ENCODE measurements around the gene SLC16A12.

SLC16A12 gene, protein sequence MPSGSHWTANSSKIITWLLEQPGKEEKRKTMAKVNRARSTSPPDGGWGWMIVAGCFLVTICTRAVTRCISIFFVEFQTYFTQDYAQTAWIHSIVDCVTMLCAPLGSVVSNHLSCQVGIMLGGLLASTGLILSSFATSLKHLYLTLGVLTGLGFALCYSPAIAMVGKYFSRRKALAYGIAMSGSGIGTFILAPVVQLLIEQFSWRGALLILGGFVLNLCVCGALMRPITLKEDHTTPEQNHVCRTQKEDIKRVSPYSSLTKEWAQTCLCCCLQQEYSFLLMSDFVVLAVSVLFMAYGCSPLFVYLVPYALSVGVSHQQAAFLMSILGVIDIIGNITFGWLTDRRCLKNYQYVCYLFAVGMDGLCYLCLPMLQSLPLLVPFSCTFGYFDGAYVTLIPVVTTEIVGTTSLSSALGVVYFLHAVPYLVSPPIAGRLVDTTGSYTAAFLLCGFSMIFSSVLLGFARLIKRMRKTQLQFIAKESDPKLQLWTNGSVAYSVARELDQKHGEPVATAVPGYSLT

DNA sequence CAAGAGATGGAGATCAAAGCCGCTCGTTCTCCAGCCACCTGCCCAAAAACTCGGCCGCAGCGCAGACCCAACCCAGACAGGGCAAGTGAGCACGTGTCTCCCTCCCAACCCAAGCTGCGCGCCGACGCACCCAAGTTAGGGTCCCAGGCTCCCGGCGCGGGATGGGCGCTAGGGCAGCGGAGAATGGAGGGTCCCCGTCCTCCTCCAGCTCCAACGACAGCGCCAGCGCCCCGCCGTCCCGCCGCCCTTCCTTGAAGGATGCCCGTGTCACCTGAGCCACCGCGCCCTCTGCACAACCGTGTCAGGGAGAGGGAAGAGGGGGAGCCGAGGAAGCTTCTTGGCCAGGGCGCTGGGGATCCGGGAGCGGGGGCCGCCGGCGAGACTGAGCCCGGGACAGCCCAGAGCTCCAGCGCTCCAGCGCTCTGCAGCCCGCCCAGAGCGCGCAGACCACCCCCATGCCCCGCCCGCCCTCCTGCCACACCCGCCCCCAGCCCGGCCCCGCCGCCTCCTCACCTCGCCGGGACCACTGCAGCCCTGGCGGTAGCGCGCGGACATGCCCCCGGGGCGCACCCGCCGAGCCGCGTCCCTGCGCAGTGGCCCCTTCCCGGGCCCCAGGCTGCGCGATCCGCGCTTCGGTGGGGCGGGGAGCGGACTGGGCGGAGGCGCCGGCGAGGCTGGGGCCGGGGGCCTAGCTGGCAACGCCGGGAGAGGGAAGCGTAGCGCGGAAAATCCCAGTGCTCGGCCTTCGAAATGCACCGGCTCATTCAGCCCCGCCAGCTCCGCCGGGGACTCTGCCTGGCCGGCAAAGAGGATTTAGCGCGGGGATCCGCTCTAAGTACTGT, at the start of gene SLC16A12:
TSS of gene SLC16A12 (minus strand) at position 424 of the 842 bp plus-strand sequence. CDS start 73,016 bp downstream, outside the sequence.
- DNase-seq: no peak

DNA sequence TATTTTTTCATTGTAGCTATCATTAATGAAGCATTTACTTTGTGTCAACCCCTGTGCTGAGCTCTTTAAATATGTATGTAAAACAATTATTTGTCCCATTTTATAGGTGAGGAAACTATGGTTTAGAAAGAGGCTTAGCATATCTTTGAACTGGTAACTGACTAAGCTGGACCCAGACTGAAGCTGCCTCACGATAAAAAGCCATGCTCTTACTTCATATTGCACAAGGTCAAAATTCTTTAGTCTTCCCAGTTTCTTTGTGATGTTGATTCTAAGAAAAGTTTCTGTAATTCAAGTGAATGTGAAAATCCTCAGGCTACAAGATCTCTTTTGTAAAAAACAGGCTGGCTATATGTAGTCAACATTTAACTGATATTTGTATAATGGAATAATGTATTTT, 46.6 kb upstream of the SLC16A12 start:
- DNase-seq: no peak

DNA sequence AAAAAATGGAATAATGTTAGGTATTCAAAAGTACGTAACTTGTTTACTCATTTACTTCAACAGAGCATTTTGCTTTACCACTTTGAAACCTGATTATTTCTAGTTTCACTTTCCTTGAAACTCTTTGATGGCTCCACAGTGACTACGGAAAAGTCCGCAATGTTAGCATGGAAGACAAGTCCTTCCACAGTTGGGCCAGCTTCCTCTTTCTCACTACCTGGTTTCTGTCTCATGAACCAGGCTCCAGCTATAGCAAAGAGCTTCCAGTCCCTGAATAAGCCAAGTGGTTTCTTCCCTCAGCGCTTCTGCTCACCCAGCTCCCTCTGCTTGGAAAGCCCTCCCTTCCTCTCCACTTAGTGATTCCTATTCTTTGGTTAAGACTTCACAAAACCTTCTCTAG, 44.8 kb upstream of the SLC16A12 start:
- DNase-seq: no peak

DNA sequence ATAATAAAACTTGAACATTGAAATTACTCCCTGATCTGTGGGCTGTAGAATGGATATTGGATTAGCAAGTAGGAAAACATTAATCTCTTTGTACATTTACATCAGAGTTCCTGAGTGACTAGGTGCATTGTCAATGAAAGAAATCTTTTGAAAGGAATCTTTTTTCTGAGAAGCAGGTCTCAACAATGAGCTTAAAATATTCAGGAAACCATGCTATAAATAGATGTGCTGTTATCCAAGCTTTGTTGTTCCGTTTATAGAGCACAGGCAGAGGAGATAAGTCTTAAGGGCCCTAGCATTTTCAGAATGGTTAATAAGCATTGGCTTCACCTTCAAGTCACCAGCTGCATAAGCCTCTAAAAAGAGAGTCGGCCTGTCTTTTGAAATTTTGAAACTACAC, 41.3 kb upstream of the SLC16A12 start:
- no peak for DNase-seq

DNA sequence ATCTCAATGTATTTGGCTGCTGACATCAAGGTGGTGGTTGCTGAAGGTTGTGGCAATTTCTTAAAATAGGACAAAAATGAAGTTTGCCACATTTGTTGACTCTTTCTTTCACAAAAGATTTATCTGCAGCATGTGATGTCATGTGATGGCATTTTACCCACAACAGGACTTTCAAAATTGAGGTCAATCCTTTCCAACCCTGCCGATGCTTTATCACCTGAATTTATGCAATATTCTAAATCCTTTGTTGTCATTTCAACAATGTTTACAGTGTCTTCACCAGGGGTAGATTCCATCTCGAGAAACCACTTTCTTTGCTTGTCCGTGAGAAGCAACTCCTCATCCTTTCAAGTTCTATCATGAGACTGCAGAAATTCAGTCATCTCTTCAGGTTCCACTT, 40.6 kb upstream of the SLC16A12 start:
- DNase-seq: no peak

DNA sequence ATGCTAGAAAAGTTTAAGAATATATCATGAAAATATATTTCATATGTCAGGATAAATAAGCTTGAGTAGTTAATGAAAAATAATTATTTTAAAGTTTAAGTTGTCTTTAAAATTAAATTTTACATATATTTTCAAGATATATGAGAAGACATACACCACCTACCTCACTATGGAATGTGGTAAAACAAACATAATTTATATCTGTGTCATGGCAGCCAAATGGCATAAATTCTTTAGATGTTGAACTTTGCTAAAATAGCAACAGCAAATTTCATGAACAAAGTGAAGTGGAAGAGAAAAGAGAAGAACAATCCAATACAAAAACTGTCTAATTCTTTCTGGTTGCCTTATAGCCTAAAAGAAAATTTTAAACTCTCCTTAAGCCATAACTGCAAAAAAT, 39.6 kb upstream of the SLC16A12 start:
- DNase-seq: no peak

DNA sequence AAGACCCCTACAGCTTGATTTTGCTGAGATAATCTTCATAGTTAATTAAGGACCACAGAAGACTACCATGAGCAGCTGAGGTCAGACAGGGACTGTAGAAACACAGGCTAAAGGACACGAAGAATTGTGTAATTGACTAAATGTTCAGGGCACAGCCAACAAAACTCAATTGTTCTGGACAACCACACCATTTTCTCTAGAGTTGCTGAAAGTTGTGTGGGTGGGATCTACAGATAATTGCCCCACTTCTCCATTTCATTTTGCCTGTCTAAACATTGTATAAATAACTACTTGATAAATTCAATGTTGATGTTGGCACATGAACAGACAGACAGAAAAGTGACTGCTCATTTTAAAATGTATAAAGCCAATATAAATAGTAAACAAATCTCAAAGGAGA, 39.0 kb upstream of the SLC16A12 start:
- no peak for DNase-seq

DNA sequence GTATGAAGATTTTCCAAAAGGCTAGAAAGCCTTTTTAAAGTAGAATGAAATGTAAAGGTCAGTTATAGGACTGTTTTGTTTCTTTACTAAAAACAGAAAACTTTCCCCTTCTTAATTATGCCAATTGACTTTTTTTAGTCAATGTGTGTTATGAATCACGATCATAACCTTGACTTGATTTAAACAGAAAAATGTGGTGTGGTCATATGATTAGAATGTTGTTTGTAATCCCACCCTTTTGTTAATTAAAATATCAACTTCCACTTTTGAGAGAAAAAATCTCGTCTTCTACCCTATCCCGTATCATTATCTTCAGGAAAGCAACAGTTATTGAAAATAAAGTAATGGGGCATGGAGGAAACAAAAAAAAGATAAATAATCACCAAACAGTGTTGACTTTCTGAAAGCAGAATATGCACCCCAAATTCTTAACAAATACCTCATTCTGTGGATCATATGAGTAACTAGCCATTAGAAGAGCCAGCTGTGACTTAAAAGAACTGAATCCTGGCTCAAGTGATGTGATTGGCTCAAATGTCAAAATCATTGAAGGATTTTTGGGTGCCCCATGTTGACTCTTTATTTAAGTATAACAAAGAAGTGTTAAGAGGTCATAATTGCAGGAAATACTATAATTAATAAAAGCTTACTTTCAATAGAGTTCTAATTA, 32.3 kb upstream of the SLC16A12 start:
- no peak for DNase-seq

DNA sequence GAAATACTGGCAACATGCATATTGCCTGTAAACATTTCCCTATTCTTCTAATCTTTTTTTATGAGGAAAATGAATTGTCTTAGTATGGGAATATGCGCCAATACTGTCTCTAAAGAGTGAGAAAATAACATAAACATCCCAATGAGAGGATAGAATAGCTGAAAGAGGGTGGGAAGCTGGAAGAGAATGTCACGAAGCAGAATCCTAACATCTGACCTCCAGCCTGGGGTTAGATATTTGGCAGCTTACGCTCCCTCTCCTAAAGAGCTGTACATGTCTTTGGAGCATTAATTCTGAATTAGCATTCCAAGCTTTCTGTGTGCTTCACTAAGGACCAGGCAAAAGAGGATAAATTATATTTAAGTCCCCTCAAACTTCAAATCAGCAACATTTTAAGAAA, 31.6 kb upstream of the SLC16A12 start:
- DNase-seq: no peak

DNA sequence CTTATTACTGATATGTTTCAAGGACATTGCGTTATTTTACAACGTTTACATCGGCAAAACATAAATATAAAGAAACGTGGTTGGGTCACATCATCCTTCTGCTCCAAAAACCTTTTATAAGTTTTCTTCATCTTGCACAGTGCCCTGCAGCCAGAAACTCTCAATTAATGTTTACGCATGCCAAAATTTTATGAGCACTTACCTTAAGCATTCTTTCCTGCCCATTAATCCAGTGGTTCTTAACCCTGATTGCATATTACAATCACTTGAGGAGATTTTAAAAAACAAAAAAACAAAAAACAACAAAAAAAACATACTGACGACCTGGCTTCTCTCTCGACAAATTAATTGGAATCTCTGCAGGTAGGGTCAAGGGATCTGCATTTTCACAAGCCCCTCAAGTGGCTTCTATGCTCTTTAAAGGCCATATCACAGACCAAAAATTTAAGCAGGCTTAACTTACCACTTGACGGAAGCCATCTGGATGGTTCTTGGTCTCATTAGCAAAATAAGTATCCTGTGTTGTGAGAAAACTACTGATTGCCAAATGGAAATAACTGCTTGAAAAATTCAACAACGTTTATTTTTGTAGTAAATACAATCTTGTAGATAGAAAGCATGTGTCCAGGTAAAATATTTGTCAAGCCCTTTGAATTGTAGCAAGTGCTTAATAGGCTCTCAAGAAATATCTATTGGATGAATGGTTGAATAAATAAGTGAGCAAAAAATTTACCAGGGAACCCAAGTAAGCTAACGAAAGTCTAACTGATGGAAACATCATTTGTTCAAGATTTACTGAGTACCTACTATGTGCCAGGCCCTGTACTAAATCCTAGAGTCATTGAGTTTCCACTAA, 30.9 kb upstream of the SLC16A12 start:
- DNase-seq: no peak

DNA sequence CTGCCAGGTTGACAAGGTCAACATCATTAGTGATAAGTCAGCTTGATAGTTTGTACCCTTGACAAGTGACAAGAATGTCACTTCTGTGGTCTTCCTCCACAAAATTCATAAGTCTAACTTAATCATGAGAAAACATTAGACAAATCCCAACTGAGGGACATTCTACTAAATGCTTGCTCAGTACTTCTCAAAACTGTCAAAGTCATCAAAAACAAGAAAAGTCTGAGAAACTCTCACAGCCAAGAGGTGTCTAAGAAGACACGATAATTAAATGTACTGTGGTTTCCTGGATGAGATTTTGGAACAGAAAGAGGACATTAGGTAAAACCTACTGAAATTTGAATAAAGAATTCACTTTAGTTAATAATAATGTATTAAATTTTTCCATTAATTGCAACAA, 29.8 kb upstream of the SLC16A12 start:
- no peak for DNase-seq

DNA sequence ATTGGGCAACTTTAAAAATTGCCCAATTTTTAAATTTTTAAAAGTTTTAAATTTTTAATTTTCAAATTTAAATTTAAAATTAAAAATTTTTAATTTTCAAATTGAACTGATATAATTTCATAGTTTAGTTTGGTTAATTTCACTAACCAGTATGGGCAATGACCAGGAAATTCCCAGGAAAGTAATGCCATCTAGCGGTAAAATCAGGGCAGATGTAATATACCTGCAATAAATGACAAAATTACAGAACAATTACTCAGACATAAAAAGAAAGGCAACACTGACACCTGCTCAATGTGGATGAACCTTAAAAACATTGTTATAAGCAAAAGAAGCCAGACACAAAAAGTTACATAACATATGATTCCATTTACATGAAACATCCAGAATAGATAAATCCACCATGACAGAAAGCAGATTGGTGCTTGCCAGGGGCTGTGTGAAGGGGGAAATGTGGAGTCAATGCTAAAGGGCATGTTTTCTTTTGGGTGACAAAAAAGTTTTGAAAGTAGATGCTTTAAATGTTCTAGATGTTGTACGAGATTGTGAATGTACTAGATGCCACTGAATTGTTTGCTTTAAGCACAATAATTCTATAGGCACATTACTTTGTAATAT, 28.6 kb upstream of the SLC16A12 start:
- DNase-seq: no peak

DNA sequence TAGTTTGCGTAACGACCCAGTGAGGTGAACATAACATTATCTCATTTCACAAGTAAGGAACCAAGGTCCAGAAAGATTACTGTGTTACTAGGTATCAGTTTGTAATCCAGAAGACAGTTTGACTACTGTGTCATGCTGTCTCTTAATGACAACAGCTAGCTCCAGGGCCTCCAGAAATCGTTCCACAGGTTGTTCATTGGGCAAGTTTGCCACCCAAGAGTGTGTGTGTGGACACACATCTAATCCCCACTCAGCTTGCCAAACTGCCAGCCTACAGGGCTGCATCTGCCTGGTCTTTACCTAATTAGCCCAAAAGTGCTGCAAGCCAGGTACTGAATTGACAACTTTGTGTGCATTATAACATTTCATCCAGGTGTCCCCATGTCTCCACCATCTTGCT, 27.9 kb upstream of the SLC16A12 start:
- DNase-seq: no peak

DNA sequence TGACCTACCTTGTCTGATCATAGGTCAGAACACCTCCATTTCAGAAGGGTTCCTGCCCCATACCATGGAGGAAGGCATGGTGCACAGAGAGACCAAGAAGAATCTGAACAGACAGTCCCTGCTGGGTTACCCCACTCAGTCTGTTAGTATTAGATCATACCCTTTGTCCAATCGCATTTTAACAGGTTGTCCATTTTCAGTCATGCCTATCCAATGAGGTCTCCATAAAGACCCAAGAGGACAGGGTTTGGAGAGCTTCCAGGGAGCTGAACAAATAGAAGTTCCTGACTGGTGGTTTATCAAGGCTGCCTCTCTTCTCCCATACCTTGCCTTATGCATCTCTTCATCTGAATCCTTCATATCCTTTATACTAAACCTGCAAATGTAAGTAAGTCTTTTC, 21.2 kb upstream of the SLC16A12 start:
- no peak for DNase-seq

DNA sequence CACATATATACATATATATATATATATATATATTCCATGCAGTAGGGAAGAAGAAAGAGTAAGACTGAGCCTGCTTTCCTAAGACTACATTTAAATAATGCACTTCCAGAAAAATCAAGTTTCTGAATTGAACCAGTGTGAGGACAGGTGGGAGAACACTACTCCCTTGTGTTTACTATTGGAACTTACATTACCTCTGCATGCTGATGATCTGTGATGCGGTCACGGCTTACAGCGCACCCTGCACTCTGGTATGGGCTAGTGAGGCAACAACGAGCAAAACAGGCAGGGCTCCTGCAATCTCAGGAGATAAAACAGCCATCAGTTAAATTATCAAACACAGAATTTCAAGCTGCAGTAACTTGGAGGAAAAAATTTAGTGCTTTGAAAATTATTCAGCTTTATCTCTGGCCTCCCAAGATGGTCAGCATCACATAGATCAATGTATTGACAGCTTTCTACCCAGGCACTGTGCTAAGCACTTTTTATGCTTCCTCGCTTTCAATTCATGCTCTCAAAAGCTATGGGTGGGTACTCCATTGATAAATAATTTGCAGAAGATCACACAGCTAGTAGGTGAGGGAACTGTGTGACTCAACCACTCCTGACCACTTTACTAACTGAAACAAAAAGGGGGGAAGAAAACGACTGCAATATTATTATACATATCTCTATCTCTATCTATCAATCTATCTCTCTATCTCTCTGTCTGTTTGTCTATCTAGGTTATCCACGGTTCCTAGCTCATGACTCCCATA, 20.5 kb upstream of the SLC16A12 start:
- no peak for DNase-seq

DNA sequence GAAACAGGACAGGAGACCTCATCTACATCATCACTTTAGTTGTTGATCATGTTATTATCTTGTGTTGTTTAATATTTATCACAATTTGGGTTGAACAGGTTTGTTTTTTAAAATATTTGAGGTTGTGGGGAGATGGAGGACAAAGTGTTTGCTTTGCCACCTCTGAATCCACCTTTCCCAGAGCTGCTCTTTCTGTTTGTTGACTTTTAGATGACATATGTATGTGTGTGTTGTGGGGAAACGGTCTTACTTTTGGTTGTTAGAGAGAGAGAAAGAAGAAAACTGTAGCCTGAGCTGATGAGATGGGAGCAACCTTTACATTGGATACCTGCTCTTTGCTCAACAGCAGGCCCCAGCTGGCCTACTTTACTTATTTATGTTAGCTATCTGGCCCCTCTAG, 19.0 kb upstream of the SLC16A12 start:
- DNase-seq: no peak

DNA sequence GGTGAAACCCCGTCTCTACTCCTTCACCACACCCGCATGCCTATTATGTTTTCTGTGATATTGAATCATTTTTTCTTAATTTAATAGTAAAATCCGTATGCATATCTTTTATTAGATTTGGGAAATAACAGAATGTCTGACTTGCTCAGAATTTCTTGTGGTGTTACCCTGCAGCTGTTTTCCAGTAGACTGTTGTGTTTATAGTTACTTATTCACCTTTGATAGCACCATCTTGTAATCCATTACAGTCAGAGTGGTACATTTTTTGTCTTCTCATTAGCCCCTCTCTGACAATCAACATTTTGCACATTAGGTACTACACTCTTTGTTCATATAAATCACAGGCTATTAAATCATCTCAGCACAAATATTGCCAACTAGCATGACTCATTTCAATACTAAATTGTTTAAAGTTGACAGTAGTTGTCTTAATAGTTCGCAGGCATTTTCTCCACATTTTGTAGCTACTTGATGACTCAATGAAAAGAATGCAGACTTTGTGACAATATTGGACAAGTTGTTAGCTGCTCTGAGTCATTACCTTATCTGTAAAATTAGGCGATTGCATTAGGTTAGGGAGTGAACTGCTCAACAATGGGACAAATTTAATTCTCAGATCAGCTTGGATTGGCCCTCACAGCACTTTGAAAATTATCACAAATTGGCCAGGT, 17.8 kb upstream of the SLC16A12 start:
- no peak for DNase-seq

DNA sequence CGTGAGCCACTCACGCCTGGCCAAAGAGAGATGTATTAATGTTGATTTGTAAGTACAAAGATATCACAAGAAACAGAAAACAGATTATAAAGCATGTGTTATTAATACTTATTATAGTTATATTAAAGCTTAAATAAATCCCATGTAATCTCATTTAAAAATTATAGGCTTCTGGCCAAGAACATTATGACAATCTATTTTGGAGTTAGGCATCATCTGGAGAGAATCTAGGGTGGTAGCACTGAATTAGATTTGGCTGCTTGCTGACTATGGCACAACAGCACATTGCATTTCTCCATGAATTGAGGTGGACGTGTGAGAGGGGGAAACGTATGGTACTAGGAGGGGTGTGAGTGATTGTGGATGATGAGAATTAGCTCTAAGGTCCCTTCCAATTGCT, 16.8 kb upstream of the SLC16A12 start:
- no peak for DNase-seq

DNA sequence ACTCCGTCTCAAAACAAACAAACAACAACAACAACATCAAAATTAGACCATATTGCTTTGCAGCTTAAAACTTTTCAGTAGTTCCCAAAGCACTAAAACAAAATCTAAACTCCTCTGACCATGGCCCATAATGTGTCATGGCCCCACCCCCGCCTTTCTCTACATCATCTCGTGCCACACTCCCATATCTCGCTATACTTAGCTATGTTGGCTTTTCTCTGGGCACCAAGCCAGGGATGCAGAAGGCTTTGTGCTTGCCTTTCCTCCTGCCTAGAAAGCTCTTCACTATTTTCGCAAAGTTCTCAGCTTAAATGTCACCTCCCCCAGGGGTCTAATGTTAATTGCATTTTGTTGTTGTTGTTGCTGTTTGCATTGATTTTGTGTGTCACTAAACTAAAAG, 15.1 kb upstream of the SLC16A12 start:
- DNase-seq: peak; percentile 52

DNA sequence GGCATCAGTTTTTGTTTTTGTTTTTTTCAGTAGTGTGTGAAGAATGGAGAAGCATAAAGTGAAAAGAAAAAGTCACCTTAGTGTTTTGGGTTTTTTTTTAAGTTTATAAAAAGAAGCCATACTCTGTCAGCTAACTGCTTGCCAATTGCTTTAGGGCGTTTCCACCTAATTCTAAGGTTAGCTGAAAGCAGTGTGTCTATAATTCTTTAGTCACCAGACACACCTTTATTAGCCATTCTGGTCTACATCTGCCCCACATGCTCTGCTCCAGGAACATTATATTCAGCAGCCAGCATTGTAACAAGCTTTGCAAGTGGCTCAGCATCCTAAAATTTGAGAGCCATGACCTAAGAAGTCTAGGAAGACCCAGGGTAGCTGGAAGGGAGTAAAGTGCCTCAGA, 14.1 kb upstream of the SLC16A12 start:
- DNase-seq: peak; percentile 23

DNA sequence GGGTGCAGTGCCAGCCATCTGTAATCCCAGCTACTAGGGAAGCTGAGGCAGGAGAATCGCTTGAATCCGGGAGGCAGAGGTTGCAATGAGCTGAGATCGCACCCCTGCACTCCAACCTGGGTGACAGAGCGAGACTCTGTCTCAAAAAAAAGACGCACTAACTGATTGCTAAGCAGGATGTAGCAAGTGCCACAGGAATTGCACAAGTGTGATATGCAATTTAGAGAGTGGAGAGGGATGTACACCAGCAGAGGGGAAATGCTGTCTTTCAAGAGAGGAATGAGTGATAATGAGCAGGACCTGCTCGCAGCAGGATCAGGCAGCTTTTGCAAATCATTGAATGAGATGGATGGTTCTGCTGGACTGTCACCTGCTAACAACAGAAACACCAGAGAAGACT, 13.3 kb upstream of the SLC16A12 start:
- DNase-seq: no peak

All from COR-L47 (cell line).